ENCODE measurements around the gene RRAD. TPM values are rescaled to one million over a fixed set of nuclear protein-coding genes. Genes with fewer than 3 reads are reported as not detected.
A peak's percentile ranks its signal among the peaks of the same experiment; 100 is the strongest.
"Not testable (repeated sequence)": the region's sequence is repeated elsewhere in the genome, so short reads cannot be mapped to it uniquely, and the experiment has no call there.

The RRAD gene
- not detected for polyA plus RNA-seq

GRCh38 chr16:66925322-66925840, at the start of gene RRAD:
Gene RRAD (minus strand): TSS chr16:66925535. CDS start chr16:66925179, 356 bp downstream.
- peaks cover 0 to 3% (median 0%) of the 10 kb centered on the region in 3 donors for H3K4me1 Mint-ChIP-seq
- H3K4me3 Mint-ChIP-seq: peak within 1 kb of the TSS; percentile 45 to 86 (median 78)
- H3K36me3 Mint-ChIP-seq: peaks cover 1% of the 10 kb centered on the region
- no peaks in the 10 kb centered on the region for H3K9me3 Mint-ChIP-seq
- H3K27me3 Mint-ChIP-seq: peaks cover 31% of the 10 kb centered on the region
- H3K27ac Mint-ChIP-seq: no peak within 1 kb of the TSS

- H3K36me3 Mint-ChIP-seq, H3K9me3 Mint-ChIP-seq, H3K27ac Mint-ChIP-seq, H3K4me1 Mint-ChIP-seq, H3K4me3 Mint-ChIP-seq: not testable (repeated sequence)
- H3K27me3 Mint-ChIP-seq: peaks cover 10% of the 10 kb centered on the region
Measured at GRCh38 chr16:66974932-66975246, 49.6 kb upstream of the RRAD start.

GRCh38 chr16:66974156-66974931, 49.0 kb upstream of the RRAD start:
- H3K4me3 Mint-ChIP-seq, H3K27me3 Mint-ChIP-seq, H3K27ac Mint-ChIP-seq, H3K36me3 Mint-ChIP-seq, H3K9me3 Mint-ChIP-seq, H3K4me1 Mint-ChIP-seq: not testable (repeated sequence)

- Mint-ChIP-seq H3K36me3 (no peaks in the 10 kb centered on the region), H3K9me3 (no peaks in the 10 kb centered on the region), H3K27me3 (peaks cover 7% of the 10 kb centered on the region), H3K4me3 (no peak overlapping the region), H3K4me1 (peaks cover 0 to 2% (median 0%) of the 10 kb centered on the region in 3 donors), H3K27ac (no peak overlapping the region)
Measured at GRCh38 chr16:66973716-66974115, 48.4 kb upstream of the RRAD start.

GRCh38 chr16:66972983-66973382, 47.6 kb upstream of the RRAD start:
- no peak overlapping the region for H3K4me3 Mint-ChIP-seq
- H3K36me3 Mint-ChIP-seq: no peaks in the 10 kb centered on the region
- no peak overlapping the region for H3K27ac Mint-ChIP-seq

GRCh38 chr16:66970775-66971720, 45.7 kb upstream of the RRAD start:
- Mint-ChIP-seq H3K4me3 (no peak overlapping the region), H3K9me3 (no peaks in the 10 kb centered on the region), H3K27me3 (peaks cover 3% of the 10 kb centered on the region), H3K27ac (no peak overlapping the region), H3K4me1 (peaks cover 0 to 2% (median 0%) of the 10 kb centered on the region in 3 donors), H3K36me3 (no peaks in the 10 kb centered on the region)

More at GRCh38 chr16:66972983-66973382, 47.6 kb upstream of the RRAD start:
- peaks cover 7% of the 10 kb centered on the region for H3K27me3 Mint-ChIP-seq
- peaks cover 0 to 2% (median 0%) of the 10 kb centered on the region in 3 donors for H3K4me1 Mint-ChIP-seq
- H3K9me3 Mint-ChIP-seq: no peaks in the 10 kb centered on the region

GRCh38 chr16:66968847-66969246, 43.5 kb upstream of the RRAD start:
- Mint-ChIP-seq H3K27me3 (peaks cover 2% of the 10 kb centered on the region), H3K4me3 (no peak overlapping the region), H3K9me3 (no peaks in the 10 kb centered on the region), H3K27ac (no peak overlapping the region), H3K4me1 (peaks cover 0 to 2% (median 0%) of the 10 kb centered on the region in 3 donors), H3K36me3 (no peaks in the 10 kb centered on the region)

- H3K9me3 Mint-ChIP-seq: no peaks in the 10 kb centered on the region
- peak overlapping the region in 1 of 3 donors; percentile 57 for H3K27ac Mint-ChIP-seq
- H3K27me3 Mint-ChIP-seq: peaks cover 2% of the 10 kb centered on the region
- H3K36me3 Mint-ChIP-seq: peaks cover under 1% of the 10 kb centered on the region
- peaks cover 4 to 11% (median 9%) of the 10 kb centered on the region in 3 donors for H3K4me1 Mint-ChIP-seq
- no peak overlapping the region for H3K4me3 Mint-ChIP-seq
Measured at GRCh38 chr16:66964049-66964448, 38.7 kb upstream of the RRAD start.

- peaks cover 3% of the 10 kb centered on the region for H3K36me3 Mint-ChIP-seq
- H3K4me1 Mint-ChIP-seq: peaks cover 4 to 11% (median 11%) of the 10 kb centered on the region in 3 donors
- H3K9me3 Mint-ChIP-seq: no peaks in the 10 kb centered on the region
- H3K27ac Mint-ChIP-seq: peak overlapping the region in 1 of 3 donors; percentile 40
- no peak overlapping the region for H3K4me3 Mint-ChIP-seq
- peaks cover 2% of the 10 kb centered on the region for H3K27me3 Mint-ChIP-seq
Measured at GRCh38 chr16:66961914-66962313, 36.6 kb upstream of the RRAD start.

- peak within 1 kb of the TSS in 2 of 4 donors; percentile 33 to 76 for H3K4me3 Mint-ChIP-seq
Measured at GRCh38 chr16:66961065-66961744, 35.9 kb upstream of the RRAD start, which contains the start of gene CES3. Gene CES3 (plus strand): TSS chr16:66961266. CDS start chr16:66961308, 42 bp downstream.

GRCh38 chr16:66960270-66960669, 34.9 kb upstream of the RRAD start:
- Mint-ChIP-seq H3K9me3 (no peaks in the 10 kb centered on the region), H3K36me3 (peaks cover 3% of the 10 kb centered on the region), H3K4me1 (peaks cover 4 to 11% (median 11%) of the 10 kb centered on the region in 3 donors), H3K4me3 (peak overlapping the region in 1 of 4 donors; percentile 33), H3K27ac (no peak overlapping the region), H3K27me3 (peaks cover 2% of the 10 kb centered on the region)

More at GRCh38 chr16:66961065-66961744, 35.9 kb upstream of the RRAD start, which contains the start of gene CES3:
- Mint-ChIP-seq H3K9me3 (no peaks in the 10 kb centered on the region), H3K36me3 (peaks cover 3% of the 10 kb centered on the region), H3K27ac (peak within 1 kb of the TSS in 2 of 3 donors; percentile 40 to 88), H3K4me1 (peaks cover 4 to 11% (median 11%) of the 10 kb centered on the region in 3 donors), H3K27me3 (peaks cover 2% of the 10 kb centered on the region)

GRCh38 chr16:66959704-66960161, 34.4 kb upstream of the RRAD start:
- Mint-ChIP-seq H3K4me3 (peak overlapping the region in 1 of 4 donors; percentile 47), H3K36me3 (peaks cover 3% of the 10 kb centered on the region), H3K4me1 (peaks cover 4 to 11% (median 9%) of the 10 kb centered on the region in 3 donors), H3K27me3 (peaks cover 2% of the 10 kb centered on the region), H3K9me3 (no peaks in the 10 kb centered on the region), H3K27ac (no peak overlapping the region)

- Mint-ChIP-seq H3K36me3 (peaks cover 3% of the 10 kb centered on the region), H3K27ac (no peak overlapping the region), H3K4me3 (peak overlapping the region in 1 of 4 donors; percentile 47), H3K9me3 (no peaks in the 10 kb centered on the region), H3K27me3 (no peaks in the 10 kb centered on the region), H3K4me1 (peaks cover 5 to 11% (median 9%) of the 10 kb centered on the region in 3 donors)
Measured at GRCh38 chr16:66958857-66959703, 33.7 kb upstream of the RRAD start.

GRCh38 chr16:66956154-66956457, 30.8 kb upstream of the RRAD start:
- not testable (repeated sequence) for H3K4me1 Mint-ChIP-seq, H3K36me3 Mint-ChIP-seq, H3K4me3 Mint-ChIP-seq, H3K27ac Mint-ChIP-seq, H3K9me3 Mint-ChIP-seq
- H3K27me3 Mint-ChIP-seq: peaks cover 12% of the 10 kb centered on the region
